Parietal lobe (tissue), 2 donors: Measurements from ENCODE around the gene ANTXR1. TPM values are rescaled to one million over a fixed set of nuclear protein-coding genes. Genes with fewer than 3 reads are reported as not detected.

Experiments used
- small RNA-seq: library from RNA; depleted of rRNA; stranded (forward); fragments of <200 nt; gene quantifications from one replicate; pipeline ENCODE3, GENCODE V24; 2014; ENCODE audit warnings: low replicate concordance
- total RNA-seq: library from RNA; depleted of rRNA; stranded (reverse); fragments of >200 nt; gene quantifications from one replicate; pipeline ENCODE4 v1.2.3, GENCODE V29; 2014

The ANTXR1 gene
- 31.9 TPM for total RNA-seq

GRCh38 chr2:69013142-69013839 is at the start of gene ANTXR1:
Gene ANTXR1, plus strand, starts transcription at chr2:69013179. Its CDS starts 321 bp downstream, at chr2:69013500.

GRCh38 chr2:68974251-68974650 is 38.7 kb upstream of the ANTXR1 start, which contains the start of gene GKN1:
Gene GKN1, plus strand, starts transcription at chr2:68974636. Its CDS starts 42 bp downstream, at chr2:68974678.

Small RNA genes lying within 50 kb of the gene (small RNA-seq; reads per million reads assigned to genes)
- gene MIR3126, result 0.15 reads per million
- not detected for gene RNA5SP96
- not detected for gene RNU6-1216P

Other genes with a start within 250 kb of the ANTXR1 start
- gene BMP10, start 141.8 kb upstream of the ANTXR1 start, total RNA-seq, result not detected
- gene GKN2, start 60.3 kb upstream of the ANTXR1 start, total RNA-seq, result not detected
- not detected for gene GKN1, start 38.5 kb upstream of the ANTXR1 start, total RNA-seq